SK-N-SH treated with all-trans-retinoic acid at 6 μM for 48 hours (cell line): ENCODE measurements around the gene ERI3.

Experiments used
- ATAC-seq: fragments of 200-7000 bp; cut with Tn5 transposase; 3 replicates; pipeline ENCODE4 v1.9.1; 2020; ENCODE audit warnings: mild to moderate bottlenecking, moderate library complexity
- BACH2 ChIP-seq: fragments of 250-450 bp; sonication (Bioruptor Pico); IDR thresholded peaks from 2 replicates; pipeline ENCODE4 v1.9.0; 2021; ENCODE audit warnings: mild to moderate bottlenecking, borderline replicate concordance
- CREB5 ChIP-seq: fragments of 250-450 bp; sonication (Bioruptor Pico); IDR thresholded peaks from 2 replicates; pipeline ENCODE4 v1.5.1; 2020; ENCODE audit warnings: low read depth, mild to moderate bottlenecking, moderate library complexity
- CSDC2 ChIP-seq: fragments of 250-450 bp; sonication (Bioruptor Pico); IDR thresholded peaks from 2 replicates; pipeline ENCODE4 v1.5.0; 2020; ENCODE audit warnings: mild to moderate bottlenecking, moderate library complexity
- ESRRG ChIP-seq: fragments of 250-450 bp; sonication (Bioruptor Pico); IDR thresholded peaks from 2 replicates; pipeline ENCODE4 v1.6.1; 2021; ENCODE audit warnings: mild to moderate bottlenecking
- ISL1 ChIP-seq: fragments of 250-450 bp; sonication (Bioruptor Pico); IDR thresholded peaks from 2 replicates; pipeline ENCODE4 v2.1.2; 2022; ENCODE audit warnings: mild to moderate bottlenecking, moderate library complexity
- OSR1 ChIP-seq: fragments of 250-450 bp; sonication (Bioruptor Pico); IDR thresholded peaks from 2 replicates; pipeline ENCODE4 v1.8.0; 2022; ENCODE audit warnings: moderate library complexity, mild to moderate bottlenecking, inconsistent platforms
- PPARA ChIP-seq: fragments of 250-450 bp; sonication (Bioruptor Pico); IDR thresholded peaks from 2 replicates; pipeline ENCODE4 v1.5.0; 2020; ENCODE audit warnings: mild to moderate bottlenecking, borderline replicate concordance
- RARB ChIP-seq: fragments of 250-450 bp; sonication (Bioruptor Pico); IDR thresholded peaks from 2 replicates; pipeline ENCODE4 v1.8.0; 2021; ENCODE audit warnings: mild to moderate bottlenecking, moderate library complexity
- SNAI2 ChIP-seq: fragments of 250-450 bp; sonication (Bioruptor Pico); IDR thresholded peaks from 2 replicates; pipeline ENCODE4 v1.5.0; 2020; ENCODE audit warnings: mild to moderate bottlenecking, moderate library complexity
- TCF4 ChIP-seq: fragments of 250-450 bp; sonication (Bioruptor Pico); IDR thresholded peaks from 2 replicates; pipeline ENCODE4 v1.8.0; 2021; ENCODE audit warnings: mild to moderate bottlenecking, moderate library complexity, borderline replicate concordance
- TOX ChIP-seq: fragments of 250-450 bp; sonication (Bioruptor Pico); IDR thresholded peaks from 2 replicates; pipeline ENCODE4 v1.8.0; 2021; ENCODE audit warnings: mild to moderate bottlenecking, moderate library complexity, borderline replicate concordance
- TSHZ2 ChIP-seq: fragments of 250-450 bp; sonication (Bioruptor Pico); IDR thresholded peaks from 2 replicates; pipeline ENCODE4 v1.5.0; 2020; ENCODE audit warnings: mild to moderate bottlenecking, moderate library complexity
- ZC3H10 ChIP-seq: fragments of 250-450 bp; sonication (Bioruptor Pico); IDR thresholded peaks from 2 replicates; pipeline ENCODE4 v1.5.1; 2021; ENCODE audit warnings: mild to moderate bottlenecking, moderate library complexity
- ZFP3 ChIP-seq: fragments of 250-450 bp; sonication (Bioruptor Pico); IDR thresholded peaks from 2 replicates; pipeline ENCODE4 v1.5.0; 2020; ENCODE audit warnings: mild to moderate bottlenecking, moderate library complexity
- ZFP30 ChIP-seq: fragments of 450-650 bp; formaldehyde crosslinking; IDR thresholded peaks from 2 replicates; pipeline ENCODE4 v1.5.0; 2022; ENCODE audit warnings: mild to moderate bottlenecking, moderate library complexity
- ZNF565 ChIP-seq: fragments of 450-650 bp; formaldehyde crosslinking; conservative IDR thresholded peaks from 2 replicates; pipeline ENCODE4 v1.5.0; 2020; ENCODE audit warnings: low read depth, mild to moderate bottlenecking, moderate library complexity
- ZNF70 ChIP-seq: fragments of 450-650 bp; formaldehyde crosslinking; IDR thresholded peaks from 2 replicates; pipeline ENCODE4 v1.5.0; 2020; ENCODE audit warnings: mild to moderate bottlenecking, moderate library complexity
- ZNF8 ChIP-seq: fragments of 450-650 bp; formaldehyde crosslinking; IDR thresholded peaks from 2 replicates; pipeline ENCODE4 v1.5.0; 2020; ENCODE audit warnings: mild to moderate bottlenecking, moderate library complexity
- TF ChIP-seq, protein P1 (sequence below): fragments of 250-450 bp; sonication (Bioruptor Pico); IDR thresholded peaks from 2 replicates; pipeline ENCODE4 v1.8.0; 2021; ENCODE audit warnings: low read depth, mild to moderate bottlenecking, moderate library complexity, borderline replicate concordance
- TF ChIP-seq, protein P2 (sequence below): fragments of 250-450 bp; sonication (Bioruptor Pico); IDR thresholded peaks from 2 replicates; pipeline ENCODE4 v1.8.0; 2020; ENCODE audit warnings: mild to moderate bottlenecking, moderate library complexity, borderline replicate concordance
- TF ChIP-seq, protein P3 (sequence below): fragments of 250-450 bp; sonication (Bioruptor Pico); IDR thresholded peaks from 2 replicates; pipeline ENCODE4 v1.5.1; 2021; ENCODE audit warnings: mild to moderate bottlenecking, moderate library complexity

ERI3 gene

GRCh38 chr1:44388551-44388950, 33.5 kb upstream of the ERI3 start:
- ATAC-seq = no peak
- no peak for TF ChIP-seq TOX
- TF ChIP-seq ISL1 (CRISPR knock-in tag) = no peak
- no peak for TF ChIP-seq BACH2 (CRISPR knock-in tag)
- TF ChIP-seq ZNF8 (CRISPR knock-in tag) = no peak
- TF ChIP-seq, protein P1, sequence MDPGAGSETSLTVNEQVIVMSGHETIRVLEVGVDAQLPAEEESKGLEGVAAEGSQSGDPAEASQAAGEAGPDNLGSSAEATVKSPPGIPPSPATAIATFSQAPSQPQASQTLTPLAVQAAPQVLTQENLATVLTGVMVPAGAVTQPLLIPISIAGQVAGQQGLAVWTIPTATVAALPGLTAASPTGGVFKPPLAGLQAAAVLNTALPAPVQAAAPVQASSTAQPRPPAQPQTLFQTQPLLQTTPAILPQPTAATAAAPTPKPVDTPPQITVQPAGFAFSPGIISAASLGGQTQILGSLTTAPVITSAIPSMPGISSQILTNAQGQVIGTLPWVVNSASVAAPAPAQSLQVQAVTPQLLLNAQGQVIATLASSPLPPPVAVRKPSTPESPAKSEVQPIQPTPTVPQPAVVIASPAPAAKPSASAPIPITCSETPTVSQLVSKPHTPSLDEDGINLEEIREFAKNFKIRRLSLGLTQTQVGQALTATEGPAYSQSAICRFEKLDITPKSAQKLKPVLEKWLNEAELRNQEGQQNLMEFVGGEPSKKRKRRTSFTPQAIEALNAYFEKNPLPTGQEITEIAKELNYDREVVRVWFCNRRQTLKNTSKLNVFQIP = no peak
- TF ChIP-seq ZFP3 (CRISPR knock-in tag) = no peak
- TF ChIP-seq PPARA (CRISPR knock-in tag) = no peak
- no peak for TF ChIP-seq CSDC2
- TF ChIP-seq RARB (CRISPR knock-in tag) = no peak
- no peak for TF ChIP-seq ZC3H10 (CRISPR knock-in tag)
- TF ChIP-seq CREB5 = no peak
- TF ChIP-seq OSR1 = no peak
- no peak for TF ChIP-seq ZFP30 (CRISPR knock-in tag)
- no peak for TF ChIP-seq ZNF565 (CRISPR knock-in tag)
- TF ChIP-seq, protein P2, sequence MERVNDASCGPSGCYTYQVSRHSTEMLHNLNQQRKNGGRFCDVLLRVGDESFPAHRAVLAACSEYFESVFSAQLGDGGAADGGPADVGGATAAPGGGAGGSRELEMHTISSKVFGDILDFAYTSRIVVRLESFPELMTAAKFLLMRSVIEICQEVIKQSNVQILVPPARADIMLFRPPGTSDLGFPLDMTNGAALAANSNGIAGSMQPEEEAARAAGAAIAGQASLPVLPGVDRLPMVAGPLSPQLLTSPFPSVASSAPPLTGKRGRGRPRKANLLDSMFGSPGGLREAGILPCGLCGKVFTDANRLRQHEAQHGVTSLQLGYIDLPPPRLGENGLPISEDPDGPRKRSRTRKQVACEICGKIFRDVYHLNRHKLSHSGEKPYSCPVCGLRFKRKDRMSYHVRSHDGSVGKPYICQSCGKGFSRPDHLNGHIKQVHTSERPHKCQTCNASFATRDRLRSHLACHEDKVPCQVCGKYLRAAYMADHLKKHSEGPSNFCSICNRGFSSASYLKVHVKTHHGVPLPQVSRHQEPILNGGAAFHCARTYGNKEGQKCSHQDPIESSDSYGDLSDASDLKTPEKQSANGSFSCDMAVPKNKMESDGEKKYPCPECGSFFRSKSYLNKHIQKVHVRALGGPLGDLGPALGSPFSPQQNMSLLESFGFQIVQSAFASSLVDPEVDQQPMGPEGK (CRISPR knock-in tag) = no peak
- TF ChIP-seq ZNF70 = no peak
- TF ChIP-seq, protein P3, sequence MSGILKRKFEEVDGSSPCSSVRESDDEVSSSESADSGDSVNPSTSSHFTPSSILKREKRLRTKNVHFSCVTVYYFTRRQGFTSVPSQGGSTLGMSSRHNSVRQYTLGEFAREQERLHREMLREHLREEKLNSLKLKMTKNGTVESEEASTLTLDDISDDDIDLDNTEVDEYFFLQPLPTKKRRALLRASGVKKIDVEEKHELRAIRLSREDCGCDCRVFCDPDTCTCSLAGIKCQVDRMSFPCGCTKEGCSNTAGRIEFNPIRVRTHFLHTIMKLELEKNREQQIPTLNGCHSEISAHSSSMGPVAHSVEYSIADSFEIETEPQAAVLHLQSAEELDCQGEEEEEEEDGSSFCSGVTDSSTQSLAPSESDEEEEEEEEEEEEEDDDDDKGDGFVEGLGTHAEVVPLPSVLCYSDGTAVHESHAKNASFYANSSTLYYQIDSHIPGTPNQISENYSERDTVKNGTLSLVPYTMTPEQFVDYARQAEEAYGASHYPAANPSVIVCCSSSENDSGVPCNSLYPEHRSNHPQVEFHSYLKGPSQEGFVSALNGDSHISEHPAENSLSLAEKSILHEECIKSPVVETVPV = no peak
- TF ChIP-seq ESRRG = no peak
- TF ChIP-seq TSHZ2 (CRISPR knock-in tag) = no peak

DNA sequence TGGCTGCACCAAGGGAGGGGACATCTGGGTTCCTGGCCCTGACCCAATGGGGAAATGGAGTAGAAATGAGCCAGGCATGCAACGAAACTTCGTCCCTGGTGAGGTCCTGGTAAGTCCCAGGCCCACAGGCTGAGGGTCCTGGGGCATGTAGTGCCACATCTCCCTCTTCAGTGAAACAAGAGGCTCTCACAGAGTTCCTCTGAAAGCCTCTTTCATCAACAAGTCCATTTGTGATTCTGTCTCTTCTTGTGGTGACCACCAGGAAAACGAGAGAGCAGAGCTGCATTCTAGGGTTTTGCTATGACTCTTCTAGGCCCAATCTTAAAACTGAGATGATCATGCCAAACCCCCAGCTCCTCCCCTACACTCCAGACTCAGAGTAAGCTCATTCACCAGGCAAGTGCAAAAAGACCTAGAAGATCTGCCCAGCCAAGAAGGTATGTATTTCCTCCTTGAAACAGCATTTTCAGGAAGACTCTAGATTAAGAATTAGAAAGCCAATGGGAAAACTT, 25.7 kb upstream of the ERI3 start:
- ATAC-seq = no peak
- TF ChIP-seq ZFP30 (CRISPR knock-in tag) (no peak), TSHZ2 (CRISPR knock-in tag) (no peak), ZC3H10 (CRISPR knock-in tag) (no peak), SNAI2 (CRISPR knock-in tag) (no peak), TCF4 (CRISPR knock-in tag) (no peak)
